HCT116 (cell line): ENCODE results near the gene CLEC4F. TPM values are rescaled to one million over a fixed set of nuclear protein-coding genes. Genes with fewer than 3 reads are reported as not detected.

Experiments used
- ATAC-seq: fragments of 200-7000 bp; cut with Tn5 transposase; 2 replicates; pipeline ENCODE4 v1.9.1; 2020; ENCODE audit warnings: mild to moderate bottlenecking, moderate library complexity
- BruUV-seq: library from RNA; stranded (reverse); fragments of 400-500 nt; replicated peaks from 2 replicates; lab custom pipeline; 2021; lab: Mats Ljungman, UMichigan
- CTCF ChIA-PET: fragments of 300-600 bp; sonication (Branson Sonifier 250); formaldehyde crosslinking; loops from one replicate; lab custom pipeline; 2021; ENCODE audit warnings: antibody characterized with exemption; lab: Charles Lee
- POLR2A ChIA-PET: fragments of 300-600, 350-600 bp; sonication (Branson Sonifier 250); formaldehyde crosslinking; loops from one replicate; lab custom pipeline; 2021; ENCODE audit warnings: antibody characterized with exemption; lab: Charles Lee
- RAD21 ChIA-PET, 2 experiments: fragments of 300-600 bp; sonication (Branson Sonifier 250); formaldehyde crosslinking; loops; one replicate each; lab custom pipeline; 2023; ENCODE audit warnings: low total read pairs in 2 of 2; ENCODE audit not compliant: uncharacterized antibody in 2 of 2, unreplicated experiment in 2 of 2, low non-redundant PET in 1 of 2; lab: Charles Lee
- DNase-seq: peaks from one replicate; pipeline ENCODE4 v3.0.0-alpha.2; 2010; ENCODE audit warnings: low read depth, low spot score
- H2AFZ ChIP-seq: fragments of 200-600 bp; shearing (Covaris generic), sonication (generic); 2 replicates; pipeline ENCODE4 v1.6.1; 2017; ENCODE audit warnings: low read depth, mixed run types, mixed read lengths, antibody characterized with exemption, low read length; ENCODE audit not compliant: poor library complexity, severe bottlenecking
- H3K27ac ChIP-seq: 2 replicates; pipeline ENCODE4 v1.5.1; 2012; ENCODE audit warnings: low read depth, low read length
- H3K27me3 ChIP-seq: fragments of 200-600 bp; sonication (generic); 2 replicates; pipeline ENCODE4 v1.6.1; 2016; ENCODE audit warnings: mixed run types, low read length, mixed read lengths; ENCODE audit not compliant: insufficient read depth
- H3K36me3 ChIP-seq, 2 experiments: fragments of 200-500 bp in 1 of 2; fragments of 200-600 bp in 1 of 2; sonication (Bioruptor generic) in 1 of 2; sonication (generic) in 1 of 2; 2 replicates each; pipeline versions ENCODE4 v1.5.1 to v1.6.1; 2014 to 2016; ENCODE audit warnings: low read length in 2 of 2, inconsistent platforms in 1 of 2, mixed read lengths in 1 of 2, mixed run types in 1 of 2; ENCODE audit not compliant: insufficient read depth in 2 of 2, control insufficient read depth in 1 of 2
- H3K4me1 ChIP-seq, 2 experiments: fragments of 200-600 bp in 1 of 2; sonication (generic) in 1 of 2; 2 replicates each; pipeline versions ENCODE4 v1.5.1 to v1.6.1; 2012 to 2017; ENCODE audit warnings: low read length in 2 of 2, inconsistent platforms in 1 of 2, mild to moderate bottlenecking in 1 of 2, mixed read lengths in 1 of 2, mixed run types in 1 of 2, moderate library complexity in 1 of 2; ENCODE audit not compliant: insufficient read depth in 2 of 2, control insufficient read depth in 1 of 2
- H3K4me2 ChIP-seq: fragments of 200-600 bp; sonication (generic); 2 replicates; pipeline ENCODE4 v1.6.1; 2017; ENCODE audit warnings: mixed run types, low read length, mixed read lengths
- H3K4me3 ChIP-seq, 2 experiments: fragments of 200-600 bp in 1 of 2; sonication (generic) in 1 of 2; replicated peaks in 1 of 2; 2 replicates each; pipeline ENCODE4 v1.5.1; 2011 to 2016; ENCODE audit warnings: low read length in 2 of 2, control low read depth in 1 of 2, low read depth in 1 of 2, mild to moderate bottlenecking in 1 of 2, mixed read lengths in 1 of 2, mixed run types in 1 of 2
- H3K79me2 ChIP-seq: fragments of 200-600 bp; sonication (generic); 2 replicates; pipeline ENCODE4 v1.6.1; 2017; ENCODE audit warnings: mild to moderate bottlenecking, mixed run types, low read length, moderate library complexity, mixed read lengths; ENCODE audit not compliant: insufficient read depth
- H3K9ac ChIP-seq: fragments of 200-600 bp; sonication (generic); 2 replicates; pipeline ENCODE4 v1.6.1; 2016; ENCODE audit warnings: low read length, mixed read lengths
- H3K9me2 ChIP-seq: fragments of 200-600 bp; sonication (generic), shearing (Covaris generic); 2 replicates; pipeline ENCODE4 v1.6.1; 2017; ENCODE audit warnings: mixed run types, mild to moderate bottlenecking, moderate library complexity; ENCODE audit not compliant: insufficient read depth
- H3K9me3 ChIP-seq, 2 experiments: fragments of 200-500 bp in 1 of 2; fragments of 200-600 bp in 1 of 2; sonication (Bioruptor generic) in 1 of 2; sonication (generic) in 1 of 2; 2 replicates each; pipeline ENCODE4 v1.6.1; 2014 to 2017; ENCODE audit warnings: low read length in 2 of 2, mixed read lengths in 2 of 2, inconsistent platforms in 1 of 2, low read depth in 1 of 2, mild to moderate bottlenecking in 1 of 2, mixed run types in 1 of 2, moderate library complexity in 1 of 2; ENCODE audit not compliant: control insufficient read depth in 1 of 2, insufficient read depth in 1 of 2
- H4K20me1 ChIP-seq: fragments of 200-600 bp; sonication (generic), shearing (Covaris generic); 2 replicates; pipeline ENCODE4 v1.6.1; 2017; ENCODE audit warnings: mixed run types, mild to moderate bottlenecking, moderate library complexity; ENCODE audit not compliant: insufficient read depth
- ATF3 ChIP-seq: IDR thresholded peaks from 2 replicates; pipeline ENCODE4 v1.6.1; 2012
- CBX3 ChIP-seq: IDR thresholded peaks from 2 replicates; pipeline ENCODE4 v1.6.1; 2012; ENCODE audit warnings: low read depth
- CEBPB ChIP-seq: IDR thresholded peaks from 2 replicates; pipeline ENCODE4 v1.6.1; 2012; ENCODE audit warnings: low read depth
- CTCF ChIP-seq, 3 experiments: fragments of 200-600 bp in 1 of 3; sonication (generic) in 1 of 3; IDR thresholded peaks in 2 of 3; conservative IDR thresholded peaks in 1 of 3; 2 replicates each; pipeline ENCODE4 v1.5.1; 2012 to 2017; ENCODE audit warnings: low read depth in 2 of 3, low read length in 2 of 3, antibody characterized with exemption in 1 of 3, borderline replicate concordance in 1 of 3, control low read depth in 1 of 3, mild to moderate bottlenecking in 1 of 3, mixed read lengths in 1 of 3, mixed run types in 1 of 3, moderate library complexity in 1 of 3; ENCODE audit not compliant: insufficient read depth in 1 of 3
- EZH2 ChIP-seq: fragments of 200-600 bp; sonication (generic); IDR thresholded peaks from 2 replicates; pipeline ENCODE4 v1.6.1; 2017; ENCODE audit warnings: antibody characterized with exemption, mixed run types
- EZH2phosphoT487 ChIP-seq: fragments of 200-600 bp; IDR thresholded peaks from 2 replicates; pipeline ENCODE4 v1.6.1; 2018; ENCODE audit warnings: antibody characterized with exemption, borderline replicate concordance
- FOSL1 ChIP-seq: IDR thresholded peaks from 2 replicates; pipeline ENCODE4 v1.6.1; 2012; ENCODE audit warnings: low read depth
- JUND ChIP-seq: IDR thresholded peaks from 2 replicates; pipeline ENCODE4 v1.6.1; 2012
- MAX ChIP-seq: IDR thresholded peaks from 2 replicates; pipeline ENCODE4 v1.6.1; 2012
- POLR2A ChIP-seq: IDR thresholded peaks from 2 replicates; pipeline ENCODE4 v1.7.0; 2011; ENCODE audit warnings: borderline replicate concordance; ENCODE audit not compliant: insufficient read depth, insufficient read length; ENCODE audit errors: extremely low read depth
- POLR2AphosphoS5 ChIP-seq: IDR thresholded peaks from 2 replicates; pipeline ENCODE4 v1.6.1; 2011; ENCODE audit warnings: mild to moderate bottlenecking, low read depth, low read length, moderate library complexity
- RAD21 ChIP-seq: IDR thresholded peaks from 2 replicates; pipeline ENCODE4 v1.6.1; 2012; ENCODE audit warnings: low read depth, mild to moderate bottlenecking
- REST ChIP-seq: IDR thresholded peaks from 2 replicates; pipeline ENCODE4 v1.6.1; 2012; ENCODE audit warnings: low read depth
- SIN3A ChIP-seq: IDR thresholded peaks from 2 replicates; pipeline ENCODE4 v1.6.1; 2012; ENCODE audit warnings: low read depth
- SP1 ChIP-seq: IDR thresholded peaks from 2 replicates; pipeline ENCODE4 v1.6.1; 2012; ENCODE audit warnings: low read depth
- SRF ChIP-seq: IDR thresholded peaks from 2 replicates; pipeline ENCODE4 v1.6.1; 2012; ENCODE audit warnings: low read depth
- YY1 ChIP-seq: IDR thresholded peaks from 2 replicates; pipeline ENCODE4 v1.6.1; 2011; ENCODE audit warnings: low read length, low read depth, moderate library complexity, mild to moderate bottlenecking; ENCODE audit not compliant: insufficient replicate concordance; ENCODE audit errors: extremely low read depth
- ZBTB33 ChIP-seq: IDR thresholded peaks from 2 replicates; pipeline ENCODE4 v1.6.1; 2011; ENCODE audit warnings: mild to moderate bottlenecking, low read length, moderate library complexity; ENCODE audit not compliant: insufficient replicate concordance; ENCODE audit errors: extremely low read depth
- intact Hi-C: fragments of 100-400 bp; cut with micrococcal nuclease; formaldehyde crosslinking; loops from 2 replicates; pipeline ENCODE4 v1.10.0; 2022
- total RNA-seq: library from RNA; stranded (reverse); gene quantifications from one replicate; pipeline ENCODE4 v1.2.1, GENCODE V29; 2021; ENCODE audit not compliant: unreplicated experiment

The CLEC4F gene
- total RNA-seq, 1 experiment from 2014 or later, result not detected

- Histone ChIP-seq H3K36me3 (no peaks in the 10 kb centered on the region), H3K27ac (no peak overlapping the region), H3K79me2 (no peaks in the 10 kb centered on the region), H3K9me3 (no peaks in the 10 kb centered on the region), H3K27me3 (no peaks in the 10 kb centered on the region), H2AFZ (no peak overlapping the region), H3K9me2 (no peaks in the 10 kb centered on the region), H3K9ac (no peak overlapping the region), H3K4me2 (no peak overlapping the region), H3K4me3 (no peak overlapping the region), H4K20me1 (no peaks in the 10 kb centered on the region), H3K4me1 (no peaks in the 10 kb centered on the region)
- CTCF ChIA-PET, result no interaction called here
- TF ChIP-seq RAD21 (no peak), REST (no peak), SP1 (no peak), CTCF (IDR thresholded peaks at IDR 0.05 in 2 of 3, conservative IDR thresholded peaks at IDR 0.05 in 1 of 3; ENCODE audit: borderline replicate concordance in 1 of 3, insufficient read depth in 1 of 3, low read depth in 2 of 3, low read length in 2 of 3) (no peak), ZBTB33 (no peak), POLR2AphosphoS5 (no peak), SIN3A (no peak), YY1 (no peak), EZH2 (no peak), MAX (no peak), CBX3 (no peak), SRF (no peak), JUND (no peak), CEBPB (no peak), FOSL1 (no peak), EZH2phosphoT487 (no peak), ATF3 (no peak), POLR2A (no peak)
- POLR2A ChIA-PET, result no interaction called here
- ATAC-seq (no peak), DNase-seq (no peak)
- no TSS peak for BruUV-seq
- intact Hi-C loops, result no loop called here
- RAD21 ChIA-PET, result no interaction called here
These were observed 9.5 kb upstream of the CLEC4F start for GRCh38 chr2:70829916-70830315.
